H9 (cell line): ENCODE measurements around the gene ETNK2. TPM values are rescaled to one million over a fixed set of nuclear protein-coding genes. Genes with fewer than 3 reads are reported as not detected.

Source experiments
- DNase-seq: peaks from one replicate; pipeline ENCODE4 v3.0.0-alpha.2; 2017
- H2AFZ ChIP-seq: one replicate; pipeline ENCODE4 v1.6.1; 2013; ENCODE audit warnings: mild to moderate bottlenecking, low read length, control low read depth, moderate library complexity
- H2AK5ac ChIP-seq: 2 replicates; pipeline ENCODE4 v1.6.1; 2013; ENCODE audit warnings: low read length, control low read depth, mixed read lengths; ENCODE audit not compliant: insufficient read length
- H2BK120ac ChIP-seq: one replicate; pipeline ENCODE4 v1.6.1; 2013; ENCODE audit warnings: low read depth, mild to moderate bottlenecking, low read length, control low read depth, inconsistent platforms; ENCODE audit not compliant: poor library complexity, severe bottlenecking
- H2BK12ac ChIP-seq: 2 replicates; pipeline ENCODE4 v1.6.1; 2013; ENCODE audit warnings: low read length, control low read depth, mixed read lengths, low read depth; ENCODE audit not compliant: insufficient read length
- H2BK15ac ChIP-seq: 2 replicates; pipeline ENCODE4 v1.6.1; 2013; ENCODE audit warnings: low read depth, low read length, control low read depth
- H2BK20ac ChIP-seq: one replicate; pipeline ENCODE4 v1.6.1; 2013; ENCODE audit warnings: low read depth, mild to moderate bottlenecking, low read length, control low read depth, inconsistent platforms; ENCODE audit not compliant: poor library complexity, severe bottlenecking
- H2BK5ac ChIP-seq: 2 replicates; pipeline ENCODE4 v1.6.1; 2013; ENCODE audit warnings: low read length, control low read depth, mixed read lengths; ENCODE audit not compliant: insufficient read length
- H3K14ac ChIP-seq: 2 replicates; pipeline ENCODE4 v1.6.1; 2013; ENCODE audit warnings: low read length, control low read depth; ENCODE audit not compliant: insufficient read depth
- H3K18ac ChIP-seq: 2 replicates; pipeline ENCODE4 v1.6.1; 2013; ENCODE audit warnings: low read depth, mild to moderate bottlenecking, mixed read lengths, low read length, control low read depth; ENCODE audit not compliant: insufficient read length
- H3K23ac ChIP-seq: 2 replicates; pipeline ENCODE4 v1.6.1; 2013; ENCODE audit warnings: low read length, control low read depth, mixed read lengths, low read depth; ENCODE audit not compliant: insufficient read length
- H3K23me2 ChIP-seq: 2 replicates; pipeline ENCODE4 v1.6.1; 2013; ENCODE audit warnings: low read depth, mild to moderate bottlenecking, mixed read lengths, low read length, control low read depth; ENCODE audit not compliant: insufficient read length, poor library complexity, severe bottlenecking
- H3K27ac ChIP-seq: 2 replicates; pipeline ENCODE4 v1.5.1; 2013; ENCODE audit warnings: low read length, control low read depth, mixed read lengths, low read depth; ENCODE audit not compliant: insufficient read length
- H3K27me3 ChIP-seq: 2 replicates; pipeline ENCODE4 v1.6.1; 2013; ENCODE audit warnings: low read length, control low read depth, inconsistent platforms; ENCODE audit not compliant: insufficient read depth
- H3K4ac ChIP-seq: 2 replicates; pipeline ENCODE4 v1.6.1; 2013; ENCODE audit warnings: low read depth, mild to moderate bottlenecking, control low read depth, inconsistent platforms, low read length, moderate library complexity
- H3K4me1 ChIP-seq: 2 replicates; pipeline ENCODE4 v1.6.1; 2013; ENCODE audit warnings: low read length, control low read depth, inconsistent platforms; ENCODE audit not compliant: insufficient read depth
- H3K4me2 ChIP-seq: 2 replicates; pipeline ENCODE4 v1.6.1; 2013; ENCODE audit warnings: low read length, control low read depth, mixed read lengths; ENCODE audit not compliant: insufficient read length, insufficient read depth
- H3K56ac ChIP-seq: 2 replicates; pipeline ENCODE4 v1.6.1; 2013; ENCODE audit warnings: low read depth, mild to moderate bottlenecking, mixed read lengths, low read length, control low read depth; ENCODE audit not compliant: insufficient read length
- H3K79me1 ChIP-seq: 2 replicates; pipeline ENCODE4 v1.6.1; 2013; ENCODE audit warnings: low read depth, mild to moderate bottlenecking, moderate library complexity, low read length, control low read depth, inconsistent platforms; ENCODE audit not compliant: insufficient read depth, poor library complexity, severe bottlenecking
- H3K79me2 ChIP-seq: 2 replicates; pipeline ENCODE4 v1.6.1; 2013; ENCODE audit warnings: low read length, control low read depth, inconsistent platforms; ENCODE audit not compliant: insufficient read depth
- H3K9ac ChIP-seq: 2 replicates; pipeline ENCODE4 v1.6.1; 2013; ENCODE audit warnings: low read length, control low read depth, mixed read lengths; ENCODE audit not compliant: insufficient read length; ENCODE audit errors: extremely low read depth
- H3K9me3 ChIP-seq: one replicate; pipeline ENCODE4 v1.6.1; 2013; ENCODE audit warnings: low read depth, low read length, inconsistent platforms; ENCODE audit not compliant: control insufficient read depth
- H3T11ph ChIP-seq: one replicate; pipeline ENCODE4 v1.6.1; 2013; ENCODE audit warnings: mild to moderate bottlenecking, low read length, control low read depth, inconsistent platforms
- H4K20me1 ChIP-seq: one replicate; pipeline ENCODE4 v1.6.1; 2013; ENCODE audit not compliant: control insufficient read depth, insufficient read length, insufficient read depth
- H4K5ac ChIP-seq: 2 replicates; pipeline ENCODE4 v1.6.1; 2013; ENCODE audit warnings: low read depth, mild to moderate bottlenecking, mixed read lengths, low read length, control low read depth; ENCODE audit not compliant: insufficient read length
- H4K8ac ChIP-seq: replicated peaks from 2 replicates; pipeline ENCODE4 v1.6.1; 2013; ENCODE audit warnings: low read length, control low read depth, mixed read lengths, low read depth; ENCODE audit not compliant: insufficient read length
- H4K91ac ChIP-seq: 2 replicates; pipeline ENCODE4 v1.6.1; 2013; ENCODE audit warnings: low read depth, mild to moderate bottlenecking, moderate library complexity, mixed read lengths, low read length, control low read depth; ENCODE audit not compliant: insufficient read length
- H3K27ac Mint-ChIP-seq, 3 experiments: 2 replicates in 2 of 3; 3 replicates in 1 of 3; pipeline ENCODE4 v1.8.0; 2020 to 2021; ENCODE audit warnings: mixed read lengths in 3 of 3, mild to moderate bottlenecking in 1 of 3, moderate library complexity in 1 of 3
- H3K27me3 Mint-ChIP-seq: 2 replicates; pipeline ENCODE4 v1.8.0; 2021; ENCODE audit warnings: low read depth, mild to moderate bottlenecking, moderate library complexity, mixed read lengths
- H3K36me3 Mint-ChIP-seq, 3 experiments: 2 replicates in 2 of 3; 3 replicates in 1 of 3; pipeline ENCODE4 v1.8.0; 2020 to 2021; ENCODE audit warnings: low read depth in 3 of 3, mixed read lengths in 3 of 3; ENCODE audit not compliant: insufficient read depth in 1 of 3
- H3K4me1 Mint-ChIP-seq, 2 experiments: 2 replicates each; pipeline ENCODE4 v1.8.0; 2020; ENCODE audit warnings: mixed read lengths in 2 of 2
- H3K4me3 Mint-ChIP-seq, 2 experiments: 2 replicates in 1 of 2; 3 replicates in 1 of 2; pipeline ENCODE4 v1.8.0; 2020 to 2021; ENCODE audit warnings: mild to moderate bottlenecking in 2 of 2, mixed read lengths in 2 of 2, moderate library complexity in 1 of 2
- H3K9me3 Mint-ChIP-seq, 2 experiments: 2 replicates in 1 of 2; 3 replicates in 1 of 2; pipeline ENCODE4 v1.8.0; 2020; ENCODE audit warnings: mild to moderate bottlenecking in 2 of 2, mixed read lengths in 2 of 2, moderate library complexity in 1 of 2
- CTCF ChIP-seq: fragments of 200-600 bp; sonication (generic); conservative IDR thresholded peaks from 3 replicates; pipeline ENCODE4 v1.8.0; 2021; ENCODE audit warnings: antibody characterized with exemption, mild to moderate bottlenecking
- WGBS: extraction: QIAGEN DNeasy Blood & Tissue Kit; methylation state at CpG from one replicate; pipeline ENCODE4 v1.1.7; 2013; ENCODE audit warnings: missing lambda C conversion rate, low lambda C conversion rate, mixed read lengths; ENCODE audit not compliant: insufficient read length; ENCODE audit errors: extremely low coverage; 5-methylcytosine and 5-hydroxymethylcytosine counted together
- total RNA-seq: library from RNA; stranded (reverse); gene quantifications from 2 replicates; pipeline ENCODE4 v1.2.1, GENCODE V29; 2021

The ETNK2 gene
- total RNA-seq, 1 experiment from 2014 or later, result 17.6 TPM

GRCh38 chr1:204172404-204173029 lies 20.7 kb upstream of the ETNK2 start:
- no peak overlapping the region for H3K23ac ChIP-seq
- no peak overlapping the region for H3K18ac ChIP-seq
- peaks cover 0 to 17% (median 8%) of the 10 kb centered on the region in 3 experiments; a peak in 5 of 7 replicates for H3K36me3 Mint-ChIP-seq
- no peak overlapping the region for H2AFZ ChIP-seq
- H3K79me1 ChIP-seq, result no peaks in the 10 kb centered on the region
- no peak overlapping the region for H3K4me3 Mint-ChIP-seq
- no peaks in the 10 kb centered on the region for H3K4me1 ChIP-seq
- H3K27ac ChIP-seq, result no peak overlapping the region
- H2AK5ac ChIP-seq, result no peak overlapping the region
- peaks cover 13% of the 10 kb centered on the region for H3K27me3 Mint-ChIP-seq
- no CpG with 5 or more reads among the region's 2 CpGs for WGBS
- peaks cover 32 to 34% of the 10 kb centered on the region in 2 experiments for H3K9me3 Mint-ChIP-seq
- no peak overlapping the region for H2BK15ac ChIP-seq
- TF ChIP-seq CTCF, result no peak
- no peak overlapping the region for H2BK5ac ChIP-seq
- H2BK120ac ChIP-seq, result no peak overlapping the region
- no peak for DNase-seq
- H3K4ac ChIP-seq, result no peak overlapping the region
- no peaks in the 10 kb centered on the region for H3K4me1 Mint-ChIP-seq
- peaks cover 21% of the 10 kb centered on the region for H3K9me3 ChIP-seq
- H3K27me3 ChIP-seq, result no peaks in the 10 kb centered on the region
- no peak overlapping the region for H3K14ac ChIP-seq
- no peak overlapping the region for H2BK20ac ChIP-seq
- no peaks in the 10 kb centered on the region for H3K23me2 ChIP-seq
- no peak overlapping the region for H4K5ac ChIP-seq
- no peak overlapping the region for H3T11ph ChIP-seq
- H3K79me2 ChIP-seq, result no peaks in the 10 kb centered on the region
- no peak overlapping the region for H3K9ac ChIP-seq
- H2BK12ac ChIP-seq, result no peak overlapping the region
- no peak overlapping the region; a peak in 1 of 7 replicates for H3K27ac Mint-ChIP-seq
- no peak overlapping the region for H3K56ac ChIP-seq
- no peak overlapping the region for H4K8ac ChIP-seq
- no peaks in the 10 kb centered on the region for H4K20me1 ChIP-seq
- no peak overlapping the region for H3K4me2 ChIP-seq
- no peak overlapping the region for H4K91ac ChIP-seq
